ENCODE data around the gene TPD52L1. TPM values are rescaled to one million over a fixed set of nuclear protein-coding genes. Genes with fewer than 3 reads are reported as not detected.
"Not testable (repeated sequence)": the region's sequence is repeated elsewhere in the genome, so short reads cannot be mapped to it uniquely, and the experiment has no call there.

TPD52L1 gene
- total RNA-seq, 1 experiment from 2014 or later, result 50.6 TPM

DNA sequence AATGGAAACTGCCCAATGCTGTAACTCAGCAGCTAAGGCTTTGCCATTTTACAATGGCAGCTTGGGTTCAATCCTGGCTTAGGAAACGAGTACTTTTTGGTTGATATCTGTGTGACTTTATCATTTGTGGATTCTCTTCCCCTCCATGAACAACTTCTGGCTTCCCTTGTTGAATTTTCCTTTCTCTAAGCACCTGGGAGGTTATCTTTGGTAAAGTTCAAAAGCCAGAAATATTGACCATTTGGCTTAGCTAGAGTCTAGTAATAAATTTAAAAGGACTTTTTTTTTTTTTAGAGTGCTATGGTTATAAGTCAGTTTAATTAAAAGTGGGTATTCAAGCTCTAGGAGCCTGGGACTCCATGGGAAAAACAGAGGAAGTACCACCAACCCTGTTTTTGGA lies 31.7 kb upstream of the TPD52L1 start:
- no TSS peak for BruUV-seq (replicated peaks)
- TF ChIP-seq CTCF (IDR thresholded peaks at IDR 0.05; ENCODE audit: unreplicated experiment), result no peak
- Mint-ChIP-seq H3K36me3 (ENCODE audit: insufficient read depth, unreplicated experiment) (no peaks in the 10 kb centered on the region), H3K27me3 (ENCODE audit: unreplicated experiment) (no peaks in the 10 kb centered on the region), H3K27ac (ENCODE audit: unreplicated experiment) (no peak overlapping the region), H3K9me3 (ENCODE audit: low read depth, unreplicated experiment) (no peaks in the 10 kb centered on the region), H3K4me3 (ENCODE audit: low read depth, unreplicated experiment) (no peak overlapping the region), H3K4me1 (ENCODE audit: low read depth, unreplicated experiment) (no peaks in the 10 kb centered on the region)
- CTCF ChIA-PET, result no interaction called here
- intact Hi-C loops (cut with micrococcal nuclease; ENCODE audit: unreplicated experiment), result no loop called here
- DNase-seq, result no peak

- H3K4me1 Mint-ChIP-seq (ENCODE audit: low read depth, unreplicated experiment), result no peaks in the 10 kb centered on the region
- no peaks in the 10 kb centered on the region for H3K9me3 Mint-ChIP-seq (ENCODE audit: low read depth, unreplicated experiment)
- H3K27me3 Mint-ChIP-seq (ENCODE audit: unreplicated experiment), result no peaks in the 10 kb centered on the region
- intact Hi-C loops (cut with micrococcal nuclease; ENCODE audit: unreplicated experiment), result no loop called here
- DNase-seq, result no peak
- CTCF ChIA-PET, result interaction anchor here (0.6 kb wide), 1 partner anchor 79 kb away, joined by 4 read pairs; no protein-coding TSS in a partner anchor
- no peak overlapping the region for H3K27ac Mint-ChIP-seq (ENCODE audit: unreplicated experiment)
- H3K4me3 Mint-ChIP-seq (ENCODE audit: low read depth, unreplicated experiment), result no peak overlapping the region
- H3K36me3 Mint-ChIP-seq (ENCODE audit: insufficient read depth, unreplicated experiment), result no peaks in the 10 kb centered on the region
- no TSS peak for BruUV-seq (replicated peaks)
- no peak for TF ChIP-seq CTCF (IDR thresholded peaks at IDR 0.05; ENCODE audit: unreplicated experiment)
These were observed 30.5 kb upstream of the TPD52L1 start for GRCh38 chr6:125123051-125123450.

GRCh38 chr6:125123468-125124048 lies 30.0 kb upstream of the TPD52L1 start:
- Mint-ChIP-seq H3K4me1 (ENCODE audit: low read depth, unreplicated experiment) (no peaks in the 10 kb centered on the region), H3K4me3 (ENCODE audit: low read depth, unreplicated experiment) (no peak overlapping the region), H3K9me3 (ENCODE audit: low read depth, unreplicated experiment) (no peaks in the 10 kb centered on the region), H3K36me3 (ENCODE audit: insufficient read depth, unreplicated experiment) (no peaks in the 10 kb centered on the region), H3K27ac (ENCODE audit: unreplicated experiment) (no peak overlapping the region), H3K27me3 (ENCODE audit: unreplicated experiment) (no peaks in the 10 kb centered on the region)
- no peak for TF ChIP-seq CTCF (IDR thresholded peaks at IDR 0.05; ENCODE audit: unreplicated experiment)
- no peak for DNase-seq
- CTCF ChIA-PET, result no interaction called here
- no TSS peak for BruUV-seq (replicated peaks)
- intact Hi-C loops (cut with micrococcal nuclease; ENCODE audit: unreplicated experiment), result no loop called here

GRCh38 chr6:125124049-125124669 lies 29.4 kb upstream of the TPD52L1 start:
- H3K27me3 Mint-ChIP-seq (ENCODE audit: unreplicated experiment), result no peaks in the 10 kb centered on the region
- peak; percentile 8 for DNase-seq
- intact Hi-C loops (cut with micrococcal nuclease; ENCODE audit: unreplicated experiment), result no loop called here
- no peak for TF ChIP-seq CTCF (IDR thresholded peaks at IDR 0.05; ENCODE audit: unreplicated experiment)
- no peaks in the 10 kb centered on the region for H3K4me1 Mint-ChIP-seq (ENCODE audit: low read depth, unreplicated experiment)
- no peaks in the 10 kb centered on the region for H3K9me3 Mint-ChIP-seq (ENCODE audit: low read depth, unreplicated experiment)
- no peak overlapping the region for H3K4me3 Mint-ChIP-seq (ENCODE audit: low read depth, unreplicated experiment)
- BruUV-seq (replicated peaks), result no TSS peak
- H3K27ac Mint-ChIP-seq (ENCODE audit: unreplicated experiment), result no peak overlapping the region
- no peaks in the 10 kb centered on the region for H3K36me3 Mint-ChIP-seq (ENCODE audit: insufficient read depth, unreplicated experiment)
- CTCF ChIA-PET, result no interaction called here

GRCh38 chr6:125125856-125126255 lies 27.7 kb upstream of the TPD52L1 start:
- H3K4me3 Mint-ChIP-seq (ENCODE audit: low read depth, unreplicated experiment); H3K27me3 Mint-ChIP-seq (ENCODE audit: unreplicated experiment); intact Hi-C loops (cut with micrococcal nuclease; ENCODE audit: unreplicated experiment); H3K27ac Mint-ChIP-seq (ENCODE audit: unreplicated experiment); BruUV-seq (replicated peaks); H3K9me3 Mint-ChIP-seq (ENCODE audit: low read depth, unreplicated experiment); DNase-seq; H3K4me1 Mint-ChIP-seq (ENCODE audit: low read depth, unreplicated experiment); H3K36me3 Mint-ChIP-seq (ENCODE audit: insufficient read depth, unreplicated experiment): not testable (repeated sequence)
- CTCF ChIA-PET, result interaction anchor here (0.7 kb wide), 1 partner anchor 268 kb away, joined by 5 read pairs; no protein-coding TSS in a partner anchor
